GM12878 (cell line): Measurements from ENCODE around the gene SGSH. TPM values are rescaled to one million over a fixed set of nuclear protein-coding genes. Genes with fewer than 3 reads are reported as not detected.

Experiments
- ATAC-seq: fragments of 200-7000 bp; cut with Tn5 transposase; 3 replicates; pipeline ENCODE4 v1.9.1; 2020; ENCODE audit warnings: mild to moderate bottlenecking, moderate library complexity
- BruUV-seq: library from RNA; stranded (reverse); fragments of 400-500 nt; replicated peaks from 2 replicates; lab custom pipeline; 2021; lab: Mats Ljungman, UMichigan
- CTCF ChIA-PET: fragments of 300-600 bp; sonication (Branson Sonifier 250); formaldehyde crosslinking; extraction: SDS; loops from one replicate; lab custom pipeline; 2021; ENCODE audit warnings: inconsistent platforms; lab: Yijun Ruan, JAX
- POLR2A ChIA-PET: fragments of 350-600 bp; formaldehyde crosslinking; extraction: SDS; loops from one replicate; lab custom pipeline; 2021; ENCODE audit warnings: inconsistent platforms; lab: Charles Lee
- RAD21 ChIA-PET: fragments of 300-600 bp; sonication (Branson Sonifier 250); formaldehyde crosslinking; loops from one replicate; lab custom pipeline; 2023; ENCODE audit warnings: antibody characterized with exemption; ENCODE audit not compliant: unreplicated experiment; lab: Charles Lee
- SMC1A ChIA-PET: fragments of 300-600 bp; sonication (Branson Sonifier 250); formaldehyde crosslinking; loops from one replicate; lab custom pipeline; 2023; ENCODE audit not compliant: unreplicated experiment, uncharacterized antibody; lab: Charles Lee
- DNase-seq: peaks from one replicate; pipeline ENCODE4 v3.0.0-alpha.2; 2011; ENCODE audit warnings: low read depth, low spot score
- FAIRE-seq: peaks from 3 replicates; lab custom pipeline; 2011; peaks lifted over from hg19 to GRCh38; lab: Jason Lieb, UNC
- H2AFZ ChIP-seq: 2 replicates; pipeline ENCODE4 v1.6.0; 2011; ENCODE audit warnings: low read depth, low read length, control low read depth; ENCODE audit not compliant: control insufficient read depth
- H3K27ac ChIP-seq: 2 replicates; pipeline ENCODE4 v1.5.1; 2011; ENCODE audit warnings: control low read depth; ENCODE audit not compliant: control insufficient read depth, insufficient read depth
- H3K27me3 ChIP-seq, 2 experiments: replicated peaks in 1 of 2; 2 replicates each; pipeline versions ENCODE4 v1.6.0 to v1.6.1; 2011; ENCODE audit warnings: low read length in 1 of 2; ENCODE audit not compliant: control insufficient read depth in 2 of 2, insufficient read depth in 2 of 2
- H3K36me3 ChIP-seq, 2 experiments: 2 replicates each; pipeline ENCODE4 v1.5.1; 2011; ENCODE audit warnings: low read length in 1 of 2; ENCODE audit not compliant: control insufficient read depth in 2 of 2, insufficient read depth in 2 of 2
- H3K4me1 ChIP-seq: 2 replicates; pipeline ENCODE4 v1.6.1; 2011; ENCODE audit warnings: mild to moderate bottlenecking, low read length, moderate library complexity, mixed read lengths; ENCODE audit not compliant: control insufficient read depth, insufficient read depth
- H3K4me2 ChIP-seq: 2 replicates; pipeline ENCODE4 v1.6.0; 2011; ENCODE audit warnings: control low read depth; ENCODE audit not compliant: control insufficient read depth, insufficient read depth
- H3K4me3 ChIP-seq: fragments of 200-600 bp; sonication (generic); 2 replicates; pipeline ENCODE4 v1.5.1; 2016
- H3K79me2 ChIP-seq: 2 replicates; pipeline ENCODE4 v1.6.0; 2011; ENCODE audit warnings: low read length; ENCODE audit not compliant: control insufficient read depth, insufficient read depth
- H3K9ac ChIP-seq: 2 replicates; pipeline ENCODE4 v1.8.0; 2011; ENCODE audit warnings: low read length, control low read depth, mixed read lengths; ENCODE audit not compliant: control insufficient read depth, insufficient read depth
- H3K9me3 ChIP-seq: replicated peaks from 3 replicates; pipeline ENCODE4 v1.5.1; 2011; ENCODE audit warnings: mild to moderate bottlenecking, low read length; ENCODE audit not compliant: control insufficient read depth, insufficient read depth
- H4K20me1 ChIP-seq: 2 replicates; pipeline ENCODE4 v1.6.0; 2011; ENCODE audit not compliant: control insufficient read depth, insufficient read depth
- BACH1 ChIP-seq: fragments of 450-650 bp; IDR thresholded peaks from 2 replicates; pipeline ENCODE4 v1.6.1; 2017; ENCODE audit warnings: mild to moderate bottlenecking, borderline replicate concordance
- CTCF ChIP-seq, 3 experiments: IDR thresholded peaks in 2 of 3; conservative IDR thresholded peaks in 1 of 3; 2 replicates each; pipeline ENCODE4 v1.5.1; 2011; ENCODE audit warnings: low read depth in 3 of 3, low read length in 3 of 3, mild to moderate bottlenecking in 3 of 3, control low read depth in 2 of 3, moderate library complexity in 2 of 3, inconsistent platforms in 1 of 3, mixed read lengths in 1 of 3; ENCODE audit not compliant: control insufficient read depth in 2 of 3, insufficient read depth in 1 of 3; ENCODE audit errors: extremely low read depth in 1 of 3
- FOXM1 ChIP-seq: IDR thresholded peaks from 2 replicates; pipeline ENCODE4 v1.6.1; 2012; ENCODE audit warnings: low read depth, mild to moderate bottlenecking, inconsistent platforms, low read length, moderate library complexity
- GATAD2B ChIP-seq: fragments of 450-650 bp; conservative IDR thresholded peaks from 2 replicates; pipeline ENCODE4 v1.6.1; 2017; ENCODE audit warnings: low read depth, mild to moderate bottlenecking, moderate library complexity
- JUND ChIP-seq: IDR thresholded peaks from 2 replicates; pipeline ENCODE4 v1.6.1; 2012; ENCODE audit warnings: low read depth, mild to moderate bottlenecking, low read length, improper control_type of control experiment, moderate library complexity
- PML ChIP-seq: IDR thresholded peaks from 2 replicates; pipeline ENCODE4 v1.6.1; 2012; ENCODE audit warnings: low read length, inconsistent platforms
- WRNIP1 ChIP-seq: IDR thresholded peaks from 2 replicates; pipeline ENCODE4 v1.6.1; 2011; ENCODE audit warnings: low read depth, low read length, improper control_type of control experiment, borderline replicate concordance
- WGBS: methylation state at CpG from one replicate; pipeline ENCODE4 v1.1.6; 2016; ENCODE audit warnings: low lambda C conversion rate; ENCODE audit not compliant: insufficient replicate concordance, insufficient coverage; ENCODE audit errors: missing lambda C conversion rate; 5-methylcytosine and 5-hydroxymethylcytosine counted together
- in situ Hi-C: fragments of 300-500 bp; cut with MboI; formaldehyde crosslinking; loops from 9 replicates; pipeline ENCODE4 v1.14.3; 2018; ENCODE audit warnings: mixed read lengths
- intact Hi-C: fragments of 100-400 bp; cut with micrococcal nuclease; formaldehyde crosslinking; loops from one replicate; pipeline ENCODE4 v1.14.2; 2022; ENCODE audit not compliant: unreplicated experiment
- polyA plus RNA-seq, 11 experiments: library from polyadenylated mRNA; depleted of rRNA in 4 of 11; unstranded in 6 of 11; stranded (reverse) in 5 of 11; fragments of >200 nt; fragmentation: Nextera tagmentation in 4 of 11; fragmentation: Illumina TruSeq in 1 of 11; extraction: Ambion mirVana in 4 of 11; extraction: Trizol in 1 of 11; gene quantifications; 1 replicate in 1 of 11; 2 replicates in 10 of 11; pipeline versions ENCODE4 v1.2.1 to v1.2.3, GENCODE V29; 2011 to 2016; ENCODE audit warnings: inconsistent platforms in 2 of 11, missing spikeins in 2 of 11, low read depth in 1 of 11
- total RNA-seq, 4 experiments: library from RNA; depleted of rRNA in 3 of 4; stranded (reverse); fragments of >200 nt in 3 of 4; fragmentation: Illumina TruSeq in 1 of 4; extraction: Trizol in 1 of 4; gene quantifications; 2 replicates each; pipeline versions ENCODE4 v1.2.1 to v1.2.3, GENCODE V29; 2013 to 2021

Gene SGSH
- total and polyA plus RNA-seq, 10 of the 15 experiments (the other 5 are each of a cell fraction or from before 2014, with no cell fraction given): 0.13 to 17.2 (median 6.0) TPM

DNA sequence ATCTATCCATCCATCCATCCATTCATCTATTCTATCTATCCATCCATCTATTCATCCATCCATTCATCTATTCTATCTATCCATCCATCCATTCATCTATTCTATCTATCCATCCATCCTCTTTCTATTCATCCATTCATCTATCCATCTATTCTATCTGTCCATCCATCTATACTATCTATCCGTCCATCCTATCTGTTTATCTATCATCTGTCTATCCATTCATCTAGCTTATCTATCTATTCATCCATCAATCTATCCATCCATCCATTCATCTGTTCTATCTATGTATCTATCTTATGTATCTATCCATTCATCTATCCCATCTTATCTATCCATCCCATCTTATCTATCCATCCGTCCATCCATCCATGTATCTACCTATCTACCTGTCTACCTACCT lies 49.3 kb upstream of the SGSH start:
- CTCF ChIA-PET: no interaction called here
- no peak for FAIRE-seq
- intact Hi-C loops: no loop called here

More for the DNA sequence above, 49.3 kb upstream of the SGSH start:
- H3K4me2 ChIP-seq: no peak overlapping the region
- ATAC-seq: no peak
- SMC1A ChIA-PET: no interaction called here
- H3K4me1 ChIP-seq: peaks cover 8% of the 10 kb centered on the region
- RAD21 ChIA-PET: no interaction called here
- H2AFZ ChIP-seq: no peak overlapping the region
- in situ Hi-C loops: no loop called here
- POLR2A ChIA-PET: interaction anchor here (0.6 kb wide), 1 partner anchor 511 kb away, joined by 3 read pairs; no protein-coding TSS in a partner anchor
- no peak for TF ChIP-seq CTCF (IDR thresholded peaks at IDR 0.05 in 2 of 3, conservative IDR thresholded peaks at IDR 0.05 in 1 of 3; ENCODE audit: control insufficient read depth in 2 of 3, extremely low read depth in 1 of 3, insufficient read depth in 1 of 3, low read depth in 3 of 3, low read length in 3 of 3)
- TF ChIP-seq JUND: no peak
- TF ChIP-seq WRNIP1: no peak
- no peak for TF ChIP-seq PML
- TF ChIP-seq GATAD2B: no peak
- no peak for TF ChIP-seq FOXM1
- no peak for TF ChIP-seq BACH1
- H3K9me3 ChIP-seq: no peaks in the 10 kb centered on the region; the same call in 2 of the 3 replicates
- no peak overlapping the region for H3K4me3 ChIP-seq
- H3K27me3 ChIP-seq: no peaks in the 10 kb centered on the region
- peaks cover 5% of the 10 kb centered on the region for H4K20me1 ChIP-seq
- H3K9ac ChIP-seq: no peak overlapping the region
- no peak for DNase-seq
- H3K36me3 ChIP-seq: peaks cover 16 to 39% of the 10 kb centered on the region in 2 experiments; a peak in 3 of 4 replicates
- BruUV-seq: no TSS peak
- WGBS: 100% methylated on average over 2 of the region's 2 CpGs
- no peak overlapping the region for H3K27ac ChIP-seq
- H3K79me2 ChIP-seq: peaks cover 50% of the 10 kb centered on the region
